MM.1S (cell line): Measurements from ENCODE around the gene HOMER2.
"Not testable (repeated sequence)": the region's sequence is repeated elsewhere in the genome, so short reads cannot be mapped to it uniquely, and the experiment has no call there.

Experiments
- DNase-seq: peaks from one replicate; pipeline ENCODE4 v3.0.0-alpha.2; 2015
- H2AFZ ChIP-seq: fragments of 300-600 bp; sonication (generic); 2 replicates; pipeline ENCODE4 v1.6.0; 2016; ENCODE audit warnings: antibody characterized with exemption, low read length
- H3F3A ChIP-seq: fragments of 300-600 bp; sonication (generic); 2 replicates; pipeline ENCODE4 v1.6.1; 2016; ENCODE audit warnings: mild to moderate bottlenecking, antibody characterized with exemption, low read length, moderate library complexity, mixed read lengths; ENCODE audit not compliant: insufficient read depth
- H3K27ac ChIP-seq: fragments of 300-600 bp; sonication (generic); 2 replicates; pipeline ENCODE4 v1.5.1; 2016; ENCODE audit warnings: mild to moderate bottlenecking, low read length
- H3K27me3 ChIP-seq: fragments of 300-600 bp; sonication (generic); replicated peaks from 2 replicates; pipeline ENCODE4 v1.6.0; 2016; ENCODE audit warnings: low read length; ENCODE audit not compliant: insufficient read depth
- H3K36me3 ChIP-seq: fragments of 300-600 bp; sonication (generic); replicated peaks from 2 replicates; pipeline ENCODE4 v1.6.1; 2016; ENCODE audit warnings: mild to moderate bottlenecking, low read length, mixed read lengths; ENCODE audit not compliant: insufficient read depth
- H3K4me1 ChIP-seq: fragments of 300-600 bp; sonication (generic); 2 replicates; pipeline ENCODE4 v1.6.1; 2016; ENCODE audit warnings: low read length, mixed read lengths
- H3K4me2 ChIP-seq: fragments of 300-600 bp; sonication (generic); 2 replicates; pipeline ENCODE4 v1.6.0; 2016; ENCODE audit warnings: low read depth, low read length
- H3K4me3 ChIP-seq: fragments of 300-600 bp; sonication (generic); 2 replicates; pipeline ENCODE4 v1.5.1; 2016; ENCODE audit warnings: low read length, mixed read lengths
- H3K79me2 ChIP-seq: fragments of 300-600 bp; sonication (generic); 2 replicates; pipeline ENCODE4 v1.6.1; 2016; ENCODE audit warnings: mixed run types, low read length, mixed read lengths
- H3K9ac ChIP-seq: fragments of 300-600 bp; sonication (generic); 2 replicates; pipeline ENCODE4 v1.6.1; 2016; ENCODE audit warnings: low read length, mixed read lengths
- H3K9me2 ChIP-seq: fragments of 300-600 bp; sonication (generic); replicated peaks from 2 replicates; pipeline ENCODE4 v1.6.1; 2016; ENCODE audit warnings: mild to moderate bottlenecking, low read length, mixed read lengths; ENCODE audit not compliant: insufficient read depth
- H3K9me3 ChIP-seq: fragments of 300-600 bp; sonication (generic); replicated peaks from 2 replicates; pipeline ENCODE4 v1.6.1; 2016; ENCODE audit warnings: mild to moderate bottlenecking, low read length, mixed read lengths; ENCODE audit not compliant: insufficient read depth
- H4K20me1 ChIP-seq: fragments of 300-600 bp; sonication (generic); 2 replicates; pipeline ENCODE4 v1.6.1; 2016; ENCODE audit warnings: mild to moderate bottlenecking, low read length, moderate library complexity, mixed read lengths; ENCODE audit not compliant: insufficient read depth
- EZH2 ChIP-seq: fragments of 300-600 bp; sonication (generic); optimal IDR thresholded peaks from 2 replicates; pipeline ENCODE3; 2017; ENCODE audit warnings: low read depth, mild to moderate bottlenecking, antibody characterized with exemption, low read length, mixed read lengths
- EZH2phosphoT487 ChIP-seq: fragments of 300-600 bp; sonication (generic); IDR thresholded peaks from 2 replicates; pipeline ENCODE4 v1.6.1; 2018; ENCODE audit warnings: antibody characterized with exemption, low read length
- TF ChIP-seq, protein P1 (sequence below): fragments of 300-600 bp; sonication (generic); IDR thresholded peaks from 2 replicates; pipeline ENCODE4 v1.5.1; 2016; ENCODE audit warnings: antibody characterized with exemption, low read length, mixed read lengths

HOMER2 gene

GRCh38 chr15:82952158-82953081 is at the start of gene HOMER2:
Gene HOMER2, minus strand, starts transcription at chr15:82952720. Its CDS starts 185 bp downstream, at chr15:82952535.
- Histone ChIP-seq H3K9me2 (no peaks in the 10 kb centered on the region), H3K27me3 (peaks cover 12% of the 10 kb centered on the region), H4K20me1 (no peaks in the 10 kb centered on the region), H3K4me1 (peaks cover 25% of the 10 kb centered on the region), H3K9me3 (no peaks in the 10 kb centered on the region), H3K9ac (no peak within 1 kb of the TSS), H3K4me2 (peak within 1 kb of the TSS; percentile 81), H3F3A (peaks cover 17% of the 10 kb centered on the region), H3K79me2 (no peaks in the 10 kb centered on the region), H2AFZ (0 out of 2 replicates have a peak within 1 kb of the TSS, but pooled peaks have one; percentile 51), H3K27ac (no peak within 1 kb of the TSS), H3K36me3 (no peaks in the 10 kb centered on the region), H3K4me3 (peak within 1 kb of the TSS; percentile 58)
- DNase-seq: peak; percentile 11
- TF ChIP-seq, protein P1, sequence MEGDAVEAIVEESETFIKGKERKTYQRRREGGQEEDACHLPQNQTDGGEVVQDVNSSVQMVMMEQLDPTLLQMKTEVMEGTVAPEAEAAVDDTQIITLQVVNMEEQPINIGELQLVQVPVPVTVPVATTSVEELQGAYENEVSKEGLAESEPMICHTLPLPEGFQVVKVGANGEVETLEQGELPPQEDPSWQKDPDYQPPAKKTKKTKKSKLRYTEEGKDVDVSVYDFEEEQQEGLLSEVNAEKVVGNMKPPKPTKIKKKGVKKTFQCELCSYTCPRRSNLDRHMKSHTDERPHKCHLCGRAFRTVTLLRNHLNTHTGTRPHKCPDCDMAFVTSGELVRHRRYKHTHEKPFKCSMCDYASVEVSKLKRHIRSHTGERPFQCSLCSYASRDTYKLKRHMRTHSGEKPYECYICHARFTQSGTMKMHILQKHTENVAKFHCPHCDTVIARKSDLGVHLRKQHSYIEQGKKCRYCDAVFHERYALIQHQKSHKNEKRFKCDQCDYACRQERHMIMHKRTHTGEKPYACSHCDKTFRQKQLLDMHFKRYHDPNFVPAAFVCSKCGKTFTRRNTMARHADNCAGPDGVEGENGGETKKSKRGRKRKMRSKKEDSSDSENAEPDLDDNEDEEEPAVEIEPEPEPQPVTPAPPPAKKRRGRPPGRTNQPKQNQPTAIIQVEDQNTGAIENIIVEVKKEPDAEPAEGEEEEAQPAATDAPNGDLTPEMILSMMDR: no peak
- TF ChIP-seq EZH2: no peak
- TF ChIP-seq EZH2phosphoT487: no peak

- not testable (repeated sequence) for H3K4me3 ChIP-seq, H3K36me3 ChIP-seq, H3K9me3 ChIP-seq, H3K9ac ChIP-seq, H3K4me1 ChIP-seq, H3K9me2 ChIP-seq, H3K27ac ChIP-seq, H2AFZ ChIP-seq, H3K79me2 ChIP-seq, H3K27me3 ChIP-seq, H3F3A ChIP-seq, DNase-seq, H4K20me1 ChIP-seq
- H3K4me2 ChIP-seq: peak overlapping the region; percentile 96; the same call in 1 of the 2 replicates
Observed at GRCh38 chr15:83000672-83001031, 48.1 kb upstream of the HOMER2 start.

GRCh38 chr15:82999905-83000671 is 47.6 kb upstream of the HOMER2 start:
- Histone ChIP-seq H4K20me1 (no peaks in the 10 kb centered on the region), H3K27me3 (no peaks in the 10 kb centered on the region), H3F3A (no peaks in the 10 kb centered on the region), H2AFZ (peak overlapping the region; percentile 72), H3K27ac (no peak overlapping the region), H3K79me2 (no peaks in the 10 kb centered on the region), H3K36me3 (no peaks in the 10 kb centered on the region), H3K4me3 (peak overlapping the region; percentile 60), H3K9me3 (no peaks in the 10 kb centered on the region), H3K9me2 (no peaks in the 10 kb centered on the region), H3K4me2 (peak overlapping the region; percentile 96), H3K4me1 (peaks cover 5% of the 10 kb centered on the region; the same call in 1 of the 2 replicates), H3K9ac (peak overlapping the region; percentile 54; the same call in 1 of the 2 replicates)
- TF ChIP-seq, protein P1: peak; percentile 69
- TF ChIP-seq EZH2: no peak
- no peak for TF ChIP-seq EZH2phosphoT487
- DNase-seq: peak; percentile 79
